Type B pancreatic cell (in vitro differentiated cells): Measurements from ENCODE around the gene ERC2. TPM values are rescaled to one million over a fixed set of nuclear protein-coding genes. Genes with fewer than 3 reads are reported as not detected.

Source experiments
- DNase-seq: peaks from one replicate; pipeline ENCODE4 v3.0.0; 2021; ENCODE audit warnings: mixed read lengths; ENCODE audit not compliant: unreplicated experiment; ENCODE audit errors: extremely low spot score
- H3K27ac Mint-ChIP-seq: 2 replicates; pipeline ENCODE4 v1.8.0; 2021; ENCODE audit warnings: mild to moderate bottlenecking, mixed read lengths
- H3K27me3 Mint-ChIP-seq: 2 replicates; pipeline ENCODE4 v1.8.0; 2021; ENCODE audit warnings: mixed read lengths
- H3K36me3 Mint-ChIP-seq: 2 replicates; pipeline ENCODE4 v1.8.0; 2021; ENCODE audit warnings: mixed read lengths
- H3K4me1 Mint-ChIP-seq: one replicate; pipeline ENCODE4 v1.8.0; 2021; ENCODE audit warnings: mixed read lengths; ENCODE audit not compliant: unreplicated experiment
- H3K4me3 Mint-ChIP-seq: 2 replicates; pipeline ENCODE4 v1.8.0; 2021; ENCODE audit warnings: mild to moderate bottlenecking, mixed read lengths
- H3K9me3 Mint-ChIP-seq: 2 replicates; pipeline ENCODE4 v1.8.0; 2021; ENCODE audit warnings: mixed read lengths
- total RNA-seq: library from RNA; stranded (reverse); gene quantifications from 2 replicates; pipeline ENCODE4 v1.2.1, GENCODE V29; 2021; ENCODE audit warnings: low replicate concordance
- TF ChIP-seq, protein P1 (sequence below): fragments of 200-600 bp; sonication (generic); conservative IDR thresholded peaks from 2 replicates; pipeline ENCODE4 v1.5.0; 2021; ENCODE audit warnings: antibody characterized with exemption, mild to moderate bottlenecking

ERC2 gene
- total RNA-seq, 1 donor from 2014 or later: 6.1 TPM

DNA sequence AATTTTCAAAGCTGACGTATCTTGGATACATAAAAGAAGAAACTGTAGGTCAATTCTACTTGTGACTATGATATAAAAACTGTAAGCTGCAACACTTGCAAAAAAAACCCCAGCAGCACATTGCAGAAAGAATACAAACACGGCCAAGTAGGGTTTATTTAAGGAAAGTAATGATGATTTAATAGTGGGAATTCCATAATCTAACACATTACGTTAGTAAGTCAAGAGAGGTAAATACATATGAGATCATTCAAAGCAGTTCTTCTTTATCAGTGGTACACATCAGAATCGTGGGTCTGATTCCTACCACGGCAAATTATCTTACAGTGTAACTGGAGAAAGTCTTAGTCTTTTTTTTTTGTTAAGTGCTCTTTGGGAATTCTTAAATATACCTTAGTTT, 688.7 kb downstream of the ERC2 start:
- peaks cover 3% of the 10 kb centered on the region for H3K36me3 Mint-ChIP-seq
- TF ChIP-seq, protein P1, sequence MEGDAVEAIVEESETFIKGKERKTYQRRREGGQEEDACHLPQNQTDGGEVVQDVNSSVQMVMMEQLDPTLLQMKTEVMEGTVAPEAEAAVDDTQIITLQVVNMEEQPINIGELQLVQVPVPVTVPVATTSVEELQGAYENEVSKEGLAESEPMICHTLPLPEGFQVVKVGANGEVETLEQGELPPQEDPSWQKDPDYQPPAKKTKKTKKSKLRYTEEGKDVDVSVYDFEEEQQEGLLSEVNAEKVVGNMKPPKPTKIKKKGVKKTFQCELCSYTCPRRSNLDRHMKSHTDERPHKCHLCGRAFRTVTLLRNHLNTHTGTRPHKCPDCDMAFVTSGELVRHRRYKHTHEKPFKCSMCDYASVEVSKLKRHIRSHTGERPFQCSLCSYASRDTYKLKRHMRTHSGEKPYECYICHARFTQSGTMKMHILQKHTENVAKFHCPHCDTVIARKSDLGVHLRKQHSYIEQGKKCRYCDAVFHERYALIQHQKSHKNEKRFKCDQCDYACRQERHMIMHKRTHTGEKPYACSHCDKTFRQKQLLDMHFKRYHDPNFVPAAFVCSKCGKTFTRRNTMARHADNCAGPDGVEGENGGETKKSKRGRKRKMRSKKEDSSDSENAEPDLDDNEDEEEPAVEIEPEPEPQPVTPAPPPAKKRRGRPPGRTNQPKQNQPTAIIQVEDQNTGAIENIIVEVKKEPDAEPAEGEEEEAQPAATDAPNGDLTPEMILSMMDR: no peak
- peaks cover 15% of the 10 kb centered on the region for H3K4me1 Mint-ChIP-seq

DNA sequence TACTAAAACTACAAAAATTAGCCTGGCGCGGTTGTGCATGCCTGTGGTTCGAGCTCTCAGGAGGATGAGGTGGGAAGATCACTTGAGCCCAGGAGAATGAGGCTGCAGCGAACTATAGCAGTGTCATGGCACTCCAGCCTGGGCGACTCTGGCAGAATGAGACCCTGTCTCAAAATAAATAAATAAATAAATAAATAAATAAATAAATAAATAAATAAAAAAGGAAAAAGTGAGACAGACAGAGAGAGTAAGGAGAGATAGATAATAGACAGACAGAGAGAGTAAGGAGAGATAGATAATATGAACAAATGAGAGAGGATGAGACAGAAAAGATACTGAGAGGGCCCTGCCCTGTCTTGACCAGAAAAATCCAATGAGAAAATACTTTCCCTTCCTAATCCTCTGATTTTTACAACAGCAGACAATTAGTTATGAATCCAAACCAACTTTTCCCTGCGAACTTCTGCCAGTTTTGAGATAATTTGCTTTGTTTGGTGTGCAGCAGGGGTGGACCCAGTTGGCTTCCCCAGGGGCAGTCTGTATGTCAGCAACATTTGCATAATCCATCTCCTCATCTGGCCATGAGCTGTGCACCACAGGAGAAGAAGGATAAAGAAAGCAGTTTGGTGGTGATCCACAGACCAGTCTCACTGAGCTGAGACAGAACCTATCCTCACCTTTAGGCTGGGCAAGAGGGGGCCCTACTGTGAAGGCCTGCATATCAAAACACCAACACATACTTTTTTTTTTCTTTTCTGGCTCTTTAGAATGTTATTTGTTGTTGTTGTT, 692.7 kb downstream of the ERC2 start:
- Mint-ChIP-seq H3K36me3 (peaks cover 3% of the 10 kb centered on the region), H3K4me3 (no peak overlapping the region), H3K27ac (no peak overlapping the region)

More for the DNA sequence above, 688.7 kb downstream of the ERC2 start:
- H3K9me3 Mint-ChIP-seq: no peaks in the 10 kb centered on the region
- H3K27ac Mint-ChIP-seq: no peak overlapping the region
- no peak for DNase-seq
- H3K27me3 Mint-ChIP-seq: peaks cover 11% of the 10 kb centered on the region
- no peak overlapping the region for H3K4me3 Mint-ChIP-seq

DNA sequence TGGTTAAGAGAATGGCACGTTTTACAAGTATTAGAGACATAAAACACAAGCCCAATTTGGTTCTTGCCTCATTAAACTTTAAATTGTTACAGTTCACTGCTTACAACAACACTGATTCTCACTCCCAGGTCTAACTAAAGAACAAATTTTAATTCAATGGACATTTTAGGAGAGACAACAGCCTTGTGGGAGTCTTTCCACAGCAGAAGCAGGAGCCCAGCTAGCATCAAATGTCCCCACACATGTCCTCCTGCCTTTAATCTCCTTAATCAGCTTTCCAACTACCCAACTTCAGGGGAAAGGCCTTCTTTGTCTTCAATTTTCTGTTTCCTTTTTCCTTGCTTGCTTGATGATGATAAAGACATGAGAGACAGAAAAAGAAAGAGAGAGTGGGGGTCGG, 693.4 kb downstream of the ERC2 start:
- H3K27me3 Mint-ChIP-seq: peaks cover 3% of the 10 kb centered on the region
- no peaks in the 10 kb centered on the region for H3K9me3 Mint-ChIP-seq
- H3K4me1 Mint-ChIP-seq: peaks cover 5% of the 10 kb centered on the region
- H3K4me3 Mint-ChIP-seq: no peak overlapping the region
- no peak for DNase-seq
- peaks cover 3% of the 10 kb centered on the region for H3K36me3 Mint-ChIP-seq
- H3K27ac Mint-ChIP-seq: no peak overlapping the region
- TF ChIP-seq, protein P1: no peak

More for the DNA sequence above, 692.7 kb downstream of the ERC2 start:
- peaks cover 3% of the 10 kb centered on the region for H3K27me3 Mint-ChIP-seq
- H3K4me1 Mint-ChIP-seq: peaks cover 9% of the 10 kb centered on the region
- no peak for DNase-seq
- H3K9me3 Mint-ChIP-seq: no peaks in the 10 kb centered on the region
- TF ChIP-seq, protein P1: no peak

DNA sequence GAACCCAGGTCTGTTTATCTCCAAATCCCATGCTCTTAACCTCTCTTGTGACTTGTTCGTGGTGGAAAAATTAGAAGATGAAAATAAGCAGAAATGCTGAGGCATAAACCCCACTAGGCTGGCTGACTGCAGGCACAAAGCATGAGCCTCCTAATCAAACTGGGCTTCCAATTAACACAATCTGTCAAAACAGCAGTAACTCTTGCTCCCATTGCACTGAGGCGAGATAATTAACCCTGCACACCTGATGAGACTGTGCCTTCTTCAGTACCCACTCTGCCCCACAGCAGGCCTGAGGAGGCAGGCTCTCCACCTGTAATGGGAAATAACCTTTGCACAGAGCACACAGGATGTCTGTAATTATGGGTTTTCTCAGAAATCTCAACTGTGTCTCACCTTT, 696.8 kb downstream of the ERC2 start:
- no peak for DNase-seq
- Mint-ChIP-seq H3K9me3 (no peaks in the 10 kb centered on the region), H3K36me3 (peaks cover 3% of the 10 kb centered on the region), H3K4me3 (no peak overlapping the region), H3K27ac (no peak overlapping the region), H3K27me3 (peaks cover 7% of the 10 kb centered on the region), H3K4me1 (no peaks in the 10 kb centered on the region)
- TF ChIP-seq, protein P1: no peak

DNA sequence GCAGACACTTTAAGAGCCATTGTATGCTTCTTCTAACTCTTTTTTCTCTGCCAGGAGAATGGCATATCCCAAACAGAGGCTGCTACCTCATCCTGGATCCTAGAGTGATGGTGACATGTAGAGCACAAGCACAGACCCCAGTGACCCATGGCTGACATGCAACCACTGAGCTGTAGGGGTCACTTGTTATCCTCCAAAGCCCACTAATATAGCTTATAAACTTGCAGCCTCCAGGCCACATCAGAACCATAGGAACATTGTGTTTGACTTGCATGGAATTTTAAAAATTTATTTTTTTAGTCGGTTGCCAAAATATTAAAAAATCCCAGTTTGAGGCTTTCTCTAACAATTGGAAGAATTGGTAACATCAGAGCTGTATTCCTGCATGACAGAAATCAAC, 698.2 kb downstream of the ERC2 start:
- TF ChIP-seq, protein P1: no peak
- Mint-ChIP-seq H3K27ac (no peak overlapping the region), H3K27me3 (peaks cover 4% of the 10 kb centered on the region), H3K4me1 (peaks cover 8% of the 10 kb centered on the region), H3K36me3 (no peaks in the 10 kb centered on the region), H3K9me3 (no peaks in the 10 kb centered on the region), H3K4me3 (no peak overlapping the region)
- DNase-seq: no peak
